NCI-H510A (cell line): ENCODE measurements around the gene CMTM4.
"Not testable (repeated sequence)": the region's sequence is repeated elsewhere in the genome, so short reads cannot be mapped to it uniquely, and the experiment has no call there.

Experiments
- DNase-seq: peaks from one replicate; lab custom pipeline; 2025; lab: John Stamatoyannopoulos, UW

The CMTM4 gene

GRCh38 chr16:66616169-66616568 is 80.4 kb downstream of the CMTM4 start:
- DNase-seq: no peak

- DNase-seq: no peak
Measured at GRCh38 chr16:66614161-66614802, 82.3 kb downstream of the CMTM4 start.

- DNase-seq: no peak
Measured at GRCh38 chr16:66612422-66612821, 84.1 kb downstream of the CMTM4 start.

GRCh38 chr16:66611911-66612310 is 84.6 kb downstream of the CMTM4 start:
- DNase-seq: not testable (repeated sequence)

- no peak for DNase-seq
Measured at GRCh38 chr16:66610111-66610820, 86.3 kb downstream of the CMTM4 start.

- no peak for DNase-seq
Measured at GRCh38 chr16:66609139-66609510, 87.4 kb downstream of the CMTM4 start.

DNA sequence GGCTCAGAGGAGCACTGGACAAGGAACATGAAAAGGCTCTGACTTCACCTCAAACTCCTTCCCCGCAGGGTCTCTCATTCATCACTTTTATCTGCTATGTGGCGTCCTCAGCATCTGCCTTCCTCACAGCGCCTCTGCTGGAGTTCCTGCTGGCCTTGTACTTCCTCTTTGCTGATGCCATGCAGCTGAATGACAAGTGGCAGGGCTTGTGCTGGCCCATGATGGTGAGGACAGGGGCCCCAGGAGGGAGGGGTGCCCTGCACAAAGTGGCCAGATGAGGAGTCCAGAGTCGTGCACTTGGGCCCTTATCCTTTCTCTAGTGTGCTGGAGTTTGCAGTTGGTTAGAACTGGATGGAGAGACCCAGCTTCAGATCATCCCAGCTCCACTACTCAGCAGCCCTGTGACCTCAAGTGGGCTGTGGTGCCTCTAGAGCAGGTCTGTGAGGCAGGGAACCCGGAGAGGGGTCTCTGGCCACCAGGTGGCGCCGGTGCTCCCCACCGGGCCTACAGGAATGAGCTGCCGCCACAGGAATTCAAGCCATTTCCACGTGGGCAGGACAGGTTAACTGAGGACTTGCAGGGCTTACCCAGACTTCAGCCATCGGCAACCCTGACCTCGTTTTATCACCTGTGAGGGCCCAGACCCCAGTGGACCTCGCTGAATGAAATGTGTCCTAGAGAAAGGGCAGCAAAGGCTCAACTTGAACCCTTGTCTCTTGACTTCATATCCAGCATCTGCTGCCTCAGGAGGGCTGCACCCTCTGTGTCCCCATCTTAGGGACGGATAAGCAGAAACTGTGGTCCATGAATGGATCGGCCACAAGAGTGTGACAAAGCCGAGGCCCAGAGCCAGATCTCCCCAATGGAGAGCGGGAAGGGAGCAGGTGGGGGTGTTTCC is 88.1 kb downstream of the CMTM4 start:
- peak; percentile 67 for DNase-seq

GRCh38 chr16:66605979-66606751 is 90.4 kb downstream of the CMTM4 start:
- no peak for DNase-seq

DNA sequence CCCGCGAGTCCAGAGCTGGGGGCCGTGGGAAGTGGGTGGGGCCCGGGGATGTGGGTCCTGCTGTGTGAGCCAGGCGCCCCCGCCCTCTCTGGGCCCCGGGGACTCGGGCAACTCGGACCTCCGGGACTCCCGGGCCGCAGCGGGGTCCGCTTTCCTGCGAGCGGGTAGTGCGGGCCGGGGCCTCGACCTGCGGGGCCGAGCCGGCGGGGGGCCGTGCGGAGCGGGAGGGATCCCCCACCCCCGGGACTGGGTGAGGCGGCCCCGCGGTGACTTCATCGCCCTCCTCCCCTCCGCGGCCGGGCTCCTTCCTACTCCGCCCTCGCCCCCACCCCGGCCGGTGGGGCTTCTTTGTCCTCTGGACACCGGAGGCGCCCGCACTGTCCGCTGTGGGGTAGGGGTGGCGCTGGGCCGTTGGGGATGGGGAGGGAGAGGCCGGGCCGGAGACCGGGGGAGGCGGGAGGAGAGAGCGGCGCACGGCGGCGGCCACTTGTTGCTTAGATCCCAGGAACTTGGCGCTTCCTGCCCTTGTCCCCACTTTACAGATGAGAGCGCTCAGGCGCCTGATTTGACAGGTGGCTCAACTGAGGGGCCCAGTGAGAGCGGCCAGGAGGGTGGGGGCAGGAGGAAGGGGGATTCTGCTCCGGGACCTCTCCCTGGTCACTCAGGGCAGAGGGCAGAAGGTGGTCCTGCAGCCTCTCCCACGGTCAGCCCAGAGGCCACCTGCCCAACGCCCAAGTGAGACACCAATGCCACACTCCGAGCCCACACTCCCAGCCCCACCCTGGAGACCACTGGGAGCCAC is 91.2 kb downstream of the CMTM4 start:
- DNase-seq: no peak

DNA sequence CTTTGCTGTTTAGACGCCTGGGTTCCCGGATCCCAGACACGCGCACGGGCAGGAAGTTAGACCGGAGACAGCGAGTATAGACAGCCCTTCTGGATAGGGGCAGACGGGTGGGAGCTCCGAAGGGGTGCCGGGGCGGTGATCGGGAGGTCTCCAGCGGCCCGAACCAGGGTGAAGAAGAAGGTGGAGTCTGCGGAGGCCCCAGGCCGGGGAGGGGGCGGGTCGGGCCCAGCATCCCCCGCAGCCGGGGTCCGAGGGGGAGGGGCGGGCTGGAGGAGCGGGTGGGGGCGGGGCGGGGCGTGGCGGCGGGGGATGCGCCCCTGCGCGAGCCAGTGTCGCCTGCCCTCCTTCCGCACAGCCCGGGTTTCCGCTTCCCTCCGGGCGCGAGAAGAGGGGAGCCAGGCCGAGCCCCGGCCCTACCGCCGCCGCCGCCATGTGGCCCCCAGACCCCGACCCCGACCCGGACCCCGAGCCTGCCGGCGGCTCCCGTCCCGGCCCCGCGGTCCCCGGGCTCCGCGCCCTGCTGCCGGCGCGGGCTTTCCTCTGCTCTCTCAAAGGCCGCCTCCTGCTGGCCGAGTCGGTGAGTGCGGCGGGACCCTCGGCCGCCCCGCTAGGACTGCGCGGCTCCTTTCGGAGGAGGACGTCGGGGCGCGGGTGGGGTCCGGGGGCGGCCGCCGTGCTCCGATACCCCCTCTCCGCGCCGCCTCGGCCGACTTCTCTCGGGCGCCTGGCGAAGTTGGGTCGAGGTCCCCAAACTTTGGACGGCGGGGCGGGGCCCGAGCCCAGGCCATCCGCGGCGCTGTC is 92.0 kb downstream of the CMTM4 start, which contains the start of gene CMTM3:
TSS of gene CMTM3 (plus strand) at position 329 of the 801 bp plus-strand sequence. CDS start at position 431, 102 bp downstream.
- no peak for DNase-seq

GRCh38 chr16:66603537-66604375 is 92.8 kb downstream of the CMTM4 start:
- no peak for DNase-seq

GRCh38 chr16:66601471-66601870 is 95.1 kb downstream of the CMTM4 start:
- DNase-seq: no peak

DNA sequence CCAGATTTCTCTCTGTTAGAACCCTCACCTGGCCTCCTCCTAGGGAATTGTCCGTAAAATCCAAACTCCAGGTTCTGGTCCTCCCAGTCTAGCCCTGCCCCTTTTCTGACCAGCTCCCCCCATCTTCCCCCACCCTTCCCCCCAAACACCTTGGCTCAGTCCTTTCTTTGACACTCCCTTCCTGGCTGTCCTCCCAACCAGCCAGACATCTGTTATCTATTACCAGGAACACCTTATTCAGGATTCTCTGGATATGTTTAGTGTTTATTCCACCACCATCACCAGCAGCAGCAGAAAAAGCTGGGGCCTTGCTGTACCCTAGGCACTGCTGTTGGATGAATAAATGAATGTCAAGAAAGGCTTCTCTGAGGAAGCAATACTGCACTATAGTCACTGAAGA is 96.1 kb downstream of the CMTM4 start:
- no peak for DNase-seq

DNA sequence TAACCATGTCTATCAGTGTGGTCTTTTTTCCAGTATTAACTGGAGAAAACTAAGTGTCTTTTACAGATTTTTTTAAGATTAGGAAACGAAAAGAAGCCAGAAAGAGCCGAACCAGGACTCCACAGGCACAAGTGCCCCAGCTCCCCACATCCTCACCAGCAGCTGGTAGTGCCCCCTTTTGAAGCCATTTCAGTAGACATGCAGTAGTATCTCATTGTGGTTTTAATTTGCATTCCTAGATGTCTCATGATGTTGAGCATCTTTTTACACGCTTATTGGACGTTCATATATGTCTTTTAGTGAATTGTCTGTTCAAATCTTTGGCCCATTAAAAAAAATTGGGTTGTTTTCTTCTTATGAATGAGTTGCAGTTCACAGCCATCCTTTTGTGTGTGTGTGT is 96.8 kb downstream of the CMTM4 start:
- DNase-seq: no peak

GRCh38 chr16:66598111-66598510 is 98.4 kb downstream of the CMTM4 start:
- no peak for DNase-seq

DNA sequence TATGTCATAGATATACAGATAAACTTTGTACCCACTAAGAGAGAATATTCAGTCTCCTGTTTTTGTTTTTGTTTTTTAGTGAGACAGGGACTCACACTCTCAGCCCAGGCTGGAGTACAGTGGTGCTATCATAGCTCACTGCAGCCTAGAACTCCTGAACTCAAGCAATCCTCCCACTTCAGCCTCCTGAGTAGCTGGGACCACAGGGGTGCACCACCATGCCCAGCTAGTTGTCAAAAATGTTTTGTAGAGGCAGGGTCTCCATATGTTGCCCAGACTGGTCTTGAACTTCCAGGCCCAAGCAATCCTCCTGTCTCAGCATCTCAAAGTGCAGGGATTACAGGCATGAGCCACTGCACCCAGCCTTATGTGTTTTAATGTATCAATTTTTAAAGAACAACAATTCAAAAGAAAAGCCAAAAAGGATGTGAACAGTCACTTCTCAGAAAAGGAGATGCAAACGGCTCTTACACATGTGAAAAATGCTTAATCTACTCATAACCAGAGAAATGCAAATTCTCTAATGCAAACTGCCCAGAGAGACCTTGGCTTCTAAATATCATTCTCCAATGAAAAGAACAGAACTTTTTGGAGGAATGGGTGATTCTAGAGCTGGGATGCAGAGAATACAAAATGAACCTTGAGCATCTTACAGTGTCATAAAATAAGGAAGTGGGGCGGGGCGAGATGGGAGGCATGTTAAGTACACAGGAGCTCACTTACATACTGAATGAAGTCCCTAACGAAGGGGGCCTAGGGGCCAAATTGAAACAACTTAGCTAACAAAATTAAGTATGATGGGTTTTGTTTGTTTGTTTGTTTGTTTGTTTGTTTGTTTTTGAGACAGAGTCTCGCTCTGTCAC is 99.3 kb downstream of the CMTM4 start:
- DNase-seq: no peak

GRCh38 chr16:66596559-66596958 is 100.0 kb downstream of the CMTM4 start:
- not testable (repeated sequence) for DNase-seq

DNA sequence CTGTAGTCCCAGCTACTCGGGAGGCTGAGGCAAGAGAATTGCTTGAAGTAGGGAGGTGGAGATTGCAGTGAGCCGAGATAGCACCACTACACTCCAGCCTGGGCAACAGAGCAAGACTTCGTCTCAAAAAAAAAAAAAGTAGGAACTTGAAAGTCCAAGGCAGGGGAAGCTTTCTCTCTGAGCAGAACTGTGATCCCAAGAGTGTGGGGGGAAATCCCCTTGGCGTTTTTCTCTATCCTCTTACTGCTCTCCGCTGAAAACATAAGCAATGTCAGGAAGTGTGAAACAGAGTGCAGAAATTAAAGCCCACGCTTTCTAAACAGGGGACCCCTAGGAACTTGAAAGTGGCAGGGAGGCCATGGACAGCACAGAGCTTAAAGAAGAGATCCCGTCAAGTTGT is 101.8 kb downstream of the CMTM4 start:
- DNase-seq: no peak
